Fibroblast of the aortic adventitia (primary cell): ENCODE results near the gene EPN3. TPM values are rescaled to one million over a fixed set of nuclear protein-coding genes. Genes with fewer than 3 reads are reported as not detected.

ENCODE experiments used
- DNase-seq: peaks from one replicate; pipeline ENCODE4 v3.0.0-alpha.2; 2010; ENCODE audit warnings: low read depth
- H3K4me3 ChIP-seq: 2 replicates; pipeline ENCODE4 v1.5.1; 2011; ENCODE audit warnings: low read depth, mild to moderate bottlenecking, control low read depth, low read length, moderate library complexity
- total RNA-seq: library from RNA; depleted of rRNA; stranded (reverse); fragments of >200 nt; gene quantifications from 2 replicates; pipeline ENCODE4 v1.2.3, GENCODE V29; 2012; ENCODE audit warnings: low replicate concordance
- TF ChIP-seq, protein P1 (sequence below): IDR thresholded peaks from 2 replicates; pipeline ENCODE4 v1.5.1; 2011; ENCODE audit warnings: mild to moderate bottlenecking, low read length, control low read depth, inconsistent platforms; ENCODE audit not compliant: insufficient read depth

The EPN3 gene
- total RNA-seq, 1 donor = not detected

DNA sequence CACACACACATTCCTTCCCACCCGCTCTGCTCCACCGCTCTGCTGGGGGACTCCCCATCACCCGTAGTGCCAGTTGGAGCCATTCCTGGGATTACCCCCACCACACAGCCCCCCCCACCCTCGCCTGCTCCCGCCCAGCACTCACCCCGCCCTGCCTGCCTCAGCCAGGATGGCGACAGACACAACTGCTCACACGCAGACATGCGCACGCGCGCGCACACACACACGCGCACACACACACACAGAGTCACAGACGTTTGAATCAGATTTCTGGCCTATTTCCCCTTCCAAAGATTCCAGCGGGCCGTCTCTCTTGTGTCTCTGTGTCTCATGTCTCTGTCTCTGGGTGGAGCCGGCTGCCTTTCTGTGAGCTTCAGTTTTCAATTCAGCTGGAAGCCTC is 32.4 kb downstream of the EPN3 start:
- H3K4me3 ChIP-seq = peak overlapping the region; percentile 22
- TF ChIP-seq, protein P1, sequence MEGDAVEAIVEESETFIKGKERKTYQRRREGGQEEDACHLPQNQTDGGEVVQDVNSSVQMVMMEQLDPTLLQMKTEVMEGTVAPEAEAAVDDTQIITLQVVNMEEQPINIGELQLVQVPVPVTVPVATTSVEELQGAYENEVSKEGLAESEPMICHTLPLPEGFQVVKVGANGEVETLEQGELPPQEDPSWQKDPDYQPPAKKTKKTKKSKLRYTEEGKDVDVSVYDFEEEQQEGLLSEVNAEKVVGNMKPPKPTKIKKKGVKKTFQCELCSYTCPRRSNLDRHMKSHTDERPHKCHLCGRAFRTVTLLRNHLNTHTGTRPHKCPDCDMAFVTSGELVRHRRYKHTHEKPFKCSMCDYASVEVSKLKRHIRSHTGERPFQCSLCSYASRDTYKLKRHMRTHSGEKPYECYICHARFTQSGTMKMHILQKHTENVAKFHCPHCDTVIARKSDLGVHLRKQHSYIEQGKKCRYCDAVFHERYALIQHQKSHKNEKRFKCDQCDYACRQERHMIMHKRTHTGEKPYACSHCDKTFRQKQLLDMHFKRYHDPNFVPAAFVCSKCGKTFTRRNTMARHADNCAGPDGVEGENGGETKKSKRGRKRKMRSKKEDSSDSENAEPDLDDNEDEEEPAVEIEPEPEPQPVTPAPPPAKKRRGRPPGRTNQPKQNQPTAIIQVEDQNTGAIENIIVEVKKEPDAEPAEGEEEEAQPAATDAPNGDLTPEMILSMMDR = no peak
- DNase-seq = peak; percentile 91

DNA sequence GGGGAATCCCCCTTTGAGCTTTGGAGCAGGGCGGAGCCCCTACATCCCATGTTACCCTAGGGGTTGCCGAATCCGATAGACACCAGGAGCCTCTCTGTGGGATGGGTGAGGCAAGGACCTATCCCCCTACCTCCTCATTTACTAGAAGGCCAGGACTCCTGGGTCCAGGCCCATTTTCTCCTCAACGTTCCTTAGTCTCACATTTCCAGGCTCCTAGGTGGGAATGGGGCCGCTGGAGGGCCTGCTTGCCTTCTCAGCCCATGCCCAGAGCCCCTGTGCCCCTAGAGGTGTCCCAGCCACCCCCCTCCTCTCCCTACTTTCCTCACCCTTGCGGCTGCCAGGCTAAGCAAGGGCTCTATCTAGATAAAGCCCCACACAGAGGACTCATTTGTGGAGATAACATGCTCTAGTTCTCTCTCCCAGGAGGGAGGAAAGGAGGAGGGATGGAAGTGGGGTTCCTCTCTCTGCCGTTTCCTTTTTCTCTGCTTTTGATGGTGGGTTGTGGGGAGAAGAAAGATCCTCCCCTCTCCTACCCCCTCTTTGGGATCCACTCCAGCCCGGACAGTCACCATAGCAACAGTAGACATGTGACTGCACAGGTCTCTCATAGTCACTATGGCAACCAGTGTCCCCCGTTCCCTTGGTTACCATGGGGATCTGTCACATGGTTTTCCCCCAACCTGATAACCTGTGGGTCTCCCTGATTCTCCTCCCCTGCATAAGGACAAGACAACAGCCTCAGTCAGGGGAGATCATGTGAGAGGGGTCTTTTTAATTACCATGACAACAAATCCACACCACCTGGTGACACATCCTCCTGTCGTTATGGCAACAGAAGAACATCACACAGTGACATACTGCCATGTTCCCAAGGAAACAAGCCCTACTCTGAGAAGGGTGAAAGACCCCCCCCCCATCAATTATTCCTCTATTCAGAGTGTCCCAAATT is 33.1 kb downstream of the EPN3 start:
- DNase-seq = no peak
- no peak overlapping the region for H3K4me3 ChIP-seq
- TF ChIP-seq, protein P1 = no peak

DNA sequence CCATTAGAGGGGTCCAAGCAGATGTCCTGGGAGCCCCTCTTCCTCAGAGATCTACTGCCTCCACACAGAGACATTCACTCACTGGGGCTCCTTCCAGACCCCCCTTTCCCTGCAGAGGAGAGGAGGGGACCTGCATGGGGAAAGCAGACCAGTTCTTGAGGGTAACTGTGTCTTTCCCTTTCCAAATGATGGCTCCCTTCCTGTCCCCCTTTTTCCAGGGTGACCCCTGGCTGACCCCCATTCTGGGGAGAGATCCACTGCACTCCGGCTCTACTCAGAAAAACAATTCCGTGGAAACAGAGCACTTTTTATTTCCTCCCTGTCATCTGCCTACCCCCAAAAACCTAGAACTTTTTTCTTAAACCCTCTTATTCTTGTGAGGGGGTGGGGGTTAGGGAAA is 34.4 kb downstream of the EPN3 start:
- H3K4me3 ChIP-seq = no peak overlapping the region
- DNase-seq = no peak
- TF ChIP-seq, protein P1 = no peak

DNA sequence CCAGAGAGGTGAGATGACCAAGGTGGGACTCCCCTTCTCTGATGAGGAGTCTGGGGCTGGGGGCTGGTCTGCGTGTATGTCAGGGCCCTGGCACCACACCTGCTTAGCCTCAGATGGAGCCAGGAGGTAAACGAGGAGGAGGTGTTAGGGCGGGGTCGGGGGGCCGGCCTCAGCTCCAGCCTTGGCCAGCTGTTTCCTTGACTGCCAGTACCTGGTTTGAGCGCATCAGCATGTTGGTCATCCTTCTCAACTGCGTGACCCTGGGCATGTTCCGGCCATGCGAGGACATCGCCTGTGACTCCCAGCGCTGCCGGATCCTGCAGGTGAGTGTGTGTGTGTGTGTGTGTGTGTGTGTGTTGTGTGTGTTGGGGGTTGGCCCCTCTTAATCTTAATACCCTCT is 36.1 kb downstream of the EPN3 start:
- H3K4me3 ChIP-seq = no peak overlapping the region
- DNase-seq = no peak
- TF ChIP-seq, protein P1 = no peak

DNA sequence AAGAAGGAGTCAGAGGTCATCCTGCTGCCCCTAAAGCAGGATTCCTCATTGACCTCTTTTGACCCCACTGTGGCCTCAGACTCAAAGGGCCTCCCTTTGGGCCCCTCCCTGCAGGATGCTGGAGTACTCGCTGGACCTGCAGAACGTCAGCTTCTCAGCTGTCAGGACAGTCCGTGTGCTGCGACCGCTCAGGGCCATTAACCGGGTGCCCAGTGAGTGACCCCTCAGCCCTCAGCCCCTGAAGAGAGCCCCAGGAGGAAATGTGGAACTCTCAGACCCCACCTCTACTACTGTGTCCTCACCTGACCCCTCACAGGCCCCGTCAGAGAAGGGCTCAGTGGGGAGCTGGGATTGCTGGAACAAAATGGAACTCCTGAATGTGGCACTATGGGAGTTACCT is 37.1 kb downstream of the EPN3 start:
- TF ChIP-seq, protein P1 = no peak

DNA sequence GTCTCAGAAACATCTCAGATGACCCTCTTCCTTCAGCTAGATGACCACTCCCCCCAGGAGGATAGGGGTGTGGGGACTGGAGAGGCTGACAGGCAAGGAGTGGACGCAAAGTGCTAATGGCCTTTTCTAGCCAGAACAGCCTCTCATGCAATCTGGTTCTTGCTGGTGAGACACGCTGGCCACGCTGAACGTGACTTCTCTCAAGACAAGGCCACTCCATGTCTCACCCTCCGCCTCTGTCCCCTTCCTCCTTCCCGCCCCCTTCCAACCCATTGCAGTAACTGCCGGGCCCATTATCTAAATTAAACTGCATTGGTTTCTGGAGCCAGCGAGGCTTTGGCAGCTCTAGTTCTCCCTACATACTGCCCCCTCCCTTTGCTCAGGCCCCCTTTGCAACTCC is 37.5 kb downstream of the EPN3 start:
- DNase-seq = no peak
- no peak overlapping the region for H3K4me3 ChIP-seq
- TF ChIP-seq, protein P1 = no peak

More for the DNA sequence above, 37.1 kb downstream of the EPN3 start:
- no peak for DNase-seq
- H3K4me3 ChIP-seq = no peak overlapping the region
